PC-9 (cell line): ENCODE data around the gene IPO4. TPM values are rescaled to one million over a fixed set of nuclear protein-coding genes. Genes with fewer than 3 reads are reported as not detected.

Experiments used
- BruUV-seq: library from RNA; stranded (reverse); fragments of 400-500 nt; replicated peaks from 2 replicates; lab custom pipeline; 2021; lab: Mats Ljungman, UMichigan
- CTCF ChIA-PET: fragments of 300-600 bp; sonication (Branson Sonifier 250); formaldehyde crosslinking; loops from one replicate; lab custom pipeline; 2022; ENCODE audit warnings: antibody characterized with exemption; lab: Charles Lee
- POLR2A ChIA-PET: fragments of 300-600 bp; sonication (Branson Sonifier 250); formaldehyde crosslinking; loops from one replicate; lab custom pipeline; 2022; ENCODE audit warnings: antibody characterized with exemption; ENCODE audit not compliant: unreplicated experiment; lab: Charles Lee
- DNase-seq, 2 experiments: peaks; one replicate each; pipeline versions ENCODE4 v3.0.0 to v3.0.0-alpha.2; 2015 to 2022; ENCODE audit warnings: mixed read lengths in 1 of 2
- H2AFZ ChIP-seq: fragments of 200-600 bp; sonication (generic); 2 replicates; pipeline ENCODE4 v1.8.1; 2017; ENCODE audit warnings: antibody characterized with exemption
- H3F3A ChIP-seq: fragments of 200-600 bp; sonication (generic); 2 replicates; pipeline ENCODE4 v1.8.1; 2017; ENCODE audit warnings: antibody characterized with exemption, mild to moderate bottlenecking, low read depth; ENCODE audit not compliant: insufficient read depth
- H3K27ac ChIP-seq: fragments of 200-600 bp; sonication (generic); 2 replicates; pipeline ENCODE4 v1.6.1; 2016; ENCODE audit warnings: mixed run types
- H3K27me3 ChIP-seq: fragments of 200-600 bp; sonication (generic); 2 replicates; pipeline ENCODE4 v1.6.1; 2016; ENCODE audit warnings: low read depth, mixed run types; ENCODE audit not compliant: insufficient read depth
- H3K36me3 ChIP-seq: fragments of 200-600 bp; sonication (generic); 2 replicates; pipeline ENCODE4 v1.6.1; 2016; ENCODE audit warnings: low read depth, mixed run types
- H3K4me1 ChIP-seq: fragments of 200-600 bp; sonication (generic); replicated peaks from 2 replicates; pipeline ENCODE4 v1.6.1; 2016; ENCODE audit warnings: mixed run types; ENCODE audit not compliant: insufficient read depth
- H3K4me2 ChIP-seq: fragments of 200-600 bp; sonication (generic); 2 replicates; pipeline ENCODE4 v1.6.1; 2017; ENCODE audit warnings: mixed run types
- H3K4me3 ChIP-seq: fragments of 200-600 bp; sonication (generic); 2 replicates; pipeline ENCODE4 v1.6.1; 2016; ENCODE audit warnings: mixed run types
- H3K79me2 ChIP-seq: fragments of 200-600 bp; sonication (generic); 2 replicates; pipeline ENCODE4 v1.6.1; 2017; ENCODE audit warnings: low read depth, mixed run types
- H3K9me2 ChIP-seq: fragments of 200-600 bp; sonication (generic); 2 replicates; pipeline ENCODE4 v1.8.1; 2017; ENCODE audit warnings: mild to moderate bottlenecking; ENCODE audit not compliant: insufficient read depth
- H3K9me3 ChIP-seq: fragments of 200-600 bp; sonication (generic); 2 replicates; pipeline ENCODE4 v1.8.1; 2016; ENCODE audit warnings: low read depth; ENCODE audit not compliant: insufficient read depth
- H4K20me1 ChIP-seq: fragments of 200-600 bp; sonication (generic); 2 replicates; pipeline ENCODE4 v1.8.1; 2017; ENCODE audit not compliant: insufficient read depth
- CTCF ChIP-seq: fragments of 200-600 bp; sonication (generic); conservative IDR thresholded peaks from 2 replicates; pipeline ENCODE4 v1.6.1; 2017; ENCODE audit warnings: mixed run types, antibody characterized with exemption, mild to moderate bottlenecking, moderate library complexity
- EZH2 ChIP-seq: fragments of 200-600 bp; sonication (generic); IDR thresholded peaks from 2 replicates; pipeline ENCODE4 v1.8.0; 2017; ENCODE audit warnings: antibody characterized with exemption, low read depth
- intact Hi-C: fragments of 100-400 bp; cut with micrococcal nuclease; formaldehyde crosslinking; loops from one replicate; pipeline ENCODE4 v1.10.0; 2022; ENCODE audit not compliant: unreplicated experiment
- total RNA-seq: library from RNA; stranded (reverse); gene quantifications from 2 replicates; pipeline ENCODE4 v1.2.3, GENCODE V29; 2021

Gene IPO4
- total RNA-seq, 1 experiment from 2014 or later: 44.1 TPM

- intact Hi-C loops: loop anchor here (2.0 kb wide), 1 partner anchor 17 kb away; the partner anchor contains the start of gene CHMP4A
- POLR2A ChIA-PET: interaction anchor here (0.6 to 1.2 kb wide), 3 partner anchors 17 to 58 kb away, joined by 3 to 10 read pairs (median 5); partner anchors contain the start of gene CHMP4A
These were observed 6.8 kb upstream of the IPO4 start, which contains the start of gene TM9SF1 for GRCh38 chr14:24195186-24196070. TSS of gene TM9SF1 (minus strand) at chr14:24195441. CDS start at chr14:24195019, 422 bp downstream.

GRCh38 chr14:24194873-24195185 lies 6.2 kb upstream of the IPO4 start:
- no peaks in the 10 kb centered on the region for H3K36me3 ChIP-seq
- peak overlapping the region; percentile 91 for H2AFZ ChIP-seq
- peak overlapping the region; percentile 71 for H3K4me2 ChIP-seq
- ChIA-PET CTCF (no interaction called here), POLR2A (interaction anchor here (0.7 to 1.2 kb wide), 2 partner anchors 18 to 58 kb away, joined by 3 to 5 read pairs; partner anchors contain the start of gene CHMP4A)
- peak overlapping the region; percentile 80; the same call in 1 of the 2 replicates for H3K27ac ChIP-seq
- no peaks in the 10 kb centered on the region for H4K20me1 ChIP-seq
- no peaks in the 10 kb centered on the region for H3K9me2 ChIP-seq
- no peak for DNase-seq
- peaks cover 8% of the 10 kb centered on the region; the same call in 1 of the 2 replicates for H3F3A ChIP-seq
- no TSS peak for BruUV-seq
- no peaks in the 10 kb centered on the region for H3K27me3 ChIP-seq
- peak overlapping the region; percentile 71 for H3K4me3 ChIP-seq
- H3K79me2 ChIP-seq: peaks cover 35% of the 10 kb centered on the region
- H3K4me1 ChIP-seq: 0 out of 2 replicates have a peak, but pooled peaks cover 7% of the 10 kb centered on the region
- intact Hi-C loops: loop anchor here (2.0 kb wide), 1 partner anchor 18 kb away; the partner anchor contains the start of gene CHMP4A
- TF ChIP-seq CTCF (no peak), EZH2 (no peak)
- no peaks in the 10 kb centered on the region for H3K9me3 ChIP-seq

More at GRCh38 chr14:24195186-24196070, 6.8 kb upstream of the IPO4 start, which contains the start of gene TM9SF1:
- H3K36me3 ChIP-seq: no peaks in the 10 kb centered on the region
- H3F3A ChIP-seq: peaks cover 8% of the 10 kb centered on the region; the same call in 1 of the 2 replicates
- CTCF ChIA-PET: no interaction called here
- 0 out of 2 replicates have a peak, but pooled peaks cover 7% of the 10 kb centered on the region for H3K4me1 ChIP-seq
- peaks cover 35% of the 10 kb centered on the region for H3K79me2 ChIP-seq
- TF ChIP-seq CTCF: no peak
- TF ChIP-seq EZH2: no peak
- no TSS peak for BruUV-seq
- H3K27me3 ChIP-seq: no peaks in the 10 kb centered on the region
- H3K4me2 ChIP-seq: peak within 1 kb of the TSS; percentile 71
- no peaks in the 10 kb centered on the region for H3K9me3 ChIP-seq
- peak; percentile 49 to 72 for DNase-seq
- peak within 1 kb of the TSS; percentile 91 for H2AFZ ChIP-seq
- no peaks in the 10 kb centered on the region for H3K9me2 ChIP-seq
- no peaks in the 10 kb centered on the region for H4K20me1 ChIP-seq
- H3K4me3 ChIP-seq: peak within 1 kb of the TSS; percentile 71
- peak within 1 kb of the TSS; percentile 80 for H3K27ac ChIP-seq

GRCh38 chr14:24194186-24194872 lies 5.7 kb upstream of the IPO4 start:
- H3K27me3 ChIP-seq: no peaks in the 10 kb centered on the region
- TF ChIP-seq CTCF: no peak
- TF ChIP-seq EZH2: no peak
- POLR2A ChIA-PET: interaction anchor here (1.2 kb wide), 1 partner anchor 57 kb away, joined by 5 read pairs; no protein-coding TSS in a partner anchor

More at GRCh38 chr14:24194186-24194872, 5.7 kb upstream of the IPO4 start:
- no peak overlapping the region; the same call in 1 of the 2 replicates for H2AFZ ChIP-seq
- DNase-seq: no peak
- H3F3A ChIP-seq: peaks cover 8% of the 10 kb centered on the region; the same call in 1 of the 2 replicates
- H3K79me2 ChIP-seq: peaks cover 35% of the 10 kb centered on the region
- H3K9me3 ChIP-seq: no peaks in the 10 kb centered on the region
- H3K9me2 ChIP-seq: no peaks in the 10 kb centered on the region
- intact Hi-C loops: loop anchor here (2.0 kb wide), 1 partner anchor 18 kb away; the partner anchor contains the start of gene CHMP4A
- 0 out of 2 replicates have a peak, but pooled peaks cover 9% of the 10 kb centered on the region for H3K4me1 ChIP-seq
- CTCF ChIA-PET: no interaction called here
- H3K4me2 ChIP-seq: peak overlapping the region; percentile 71
- H3K27ac ChIP-seq: no peak overlapping the region
- H4K20me1 ChIP-seq: no peaks in the 10 kb centered on the region
- H3K4me3 ChIP-seq: peak overlapping the region; percentile 71; the same call in 1 of the 2 replicates
- no peaks in the 10 kb centered on the region for H3K36me3 ChIP-seq
- TSS peak; percentile 51 for BruUV-seq
